Fibroblast of lung (primary cell): ENCODE data around the gene LSM6. TPM values are rescaled to one million over a fixed set of nuclear protein-coding genes. Genes with fewer than 3 reads are reported as not detected.

Source experiments
- DNase-seq, 2 donors: peaks; one replicate each; pipeline versions ENCODE4 v3.0.0 to v3.0.0-alpha.2; 2010; ENCODE audit warnings: low read depth in 2 of 2
- H2AFZ ChIP-seq: 2 replicates; pipeline ENCODE4 v1.5.1; 2012; ENCODE audit warnings: low read length, control low read depth, inconsistent platforms
- H3K27ac ChIP-seq: 2 replicates; pipeline ENCODE4 v1.5.1; 2011; ENCODE audit warnings: low read length, control low read depth; ENCODE audit not compliant: insufficient read depth
- H3K27me3 ChIP-seq: 2 replicates; pipeline ENCODE4 v1.5.1; 2011; ENCODE audit warnings: mild to moderate bottlenecking, low read length; ENCODE audit not compliant: control insufficient read depth, insufficient read depth
- H3K36me3 ChIP-seq: 2 replicates; pipeline ENCODE4 v1.5.1; 2011; ENCODE audit warnings: low read length; ENCODE audit not compliant: control insufficient read depth, insufficient read depth
- H3K4me1 ChIP-seq: 2 replicates; pipeline ENCODE4 v1.5.1; 2011; ENCODE audit warnings: low read length; ENCODE audit not compliant: control insufficient read depth, insufficient read depth; ENCODE audit errors: extremely low read depth
- H3K4me2 ChIP-seq: 2 replicates; pipeline ENCODE4 v1.5.1; 2011; ENCODE audit warnings: low read length, control low read depth; ENCODE audit not compliant: insufficient read depth; ENCODE audit errors: extremely low read depth
- H3K4me3 ChIP-seq, 4 experiments: fragments of 200-600 bp in 1 of 4; sonication (generic) in 1 of 4; replicated peaks in 1 of 4; 2 replicates each; pipeline ENCODE4 v1.5.1; 2011 to 2016; ENCODE audit warnings: low read length in 4 of 4, low read depth in 3 of 4, mild to moderate bottlenecking in 3 of 4, control low read depth in 2 of 4, inconsistent platforms in 1 of 4, mixed read lengths in 1 of 4; ENCODE audit not compliant: insufficient read depth in 1 of 4; ENCODE audit errors: control extremely low read depth in 1 of 4
- H3K79me2 ChIP-seq: 2 replicates; pipeline ENCODE4 v1.5.1; 2012; ENCODE audit warnings: mild to moderate bottlenecking, low read length, inconsistent platforms; ENCODE audit not compliant: control insufficient read depth, insufficient read depth
- H3K9ac ChIP-seq: 2 replicates; pipeline ENCODE4 v1.5.1; 2011; ENCODE audit warnings: mild to moderate bottlenecking, low read length, control low read depth; ENCODE audit not compliant: insufficient read depth
- H3K9me3 ChIP-seq: 2 replicates; pipeline ENCODE4 v1.5.1; 2012; ENCODE audit warnings: low read depth, low read length; ENCODE audit not compliant: control insufficient read depth, insufficient read depth
- H4K20me1 ChIP-seq: 2 replicates; pipeline ENCODE4 v1.5.1; 2011; ENCODE audit warnings: low read length; ENCODE audit not compliant: control insufficient read depth, insufficient read depth; ENCODE audit errors: extremely low read depth
- EZH2 ChIP-seq: IDR thresholded peaks from 2 replicates; pipeline ENCODE4 v1.5.1; 2012; ENCODE audit warnings: low read length, control low read depth, mild to moderate bottlenecking; ENCODE audit errors: missing control alignments
- polyA plus RNA-seq, 2 donors: library from polyadenylated mRNA; depleted of rRNA in 1 of 2; stranded (reverse) in 1 of 2; unstranded in 1 of 2; fragments of >200 nt; gene quantifications; 2 replicates each; pipeline ENCODE4 v1.2.1, GENCODE V29; 2011 to 2012; ENCODE audit warnings: missing spikeins in 1 of 2
- total RNA-seq: library from RNA; depleted of rRNA; stranded (reverse); fragments of >200 nt; gene quantifications from 2 replicates; pipeline ENCODE4 v1.2.1, GENCODE V29; 2014
- TF ChIP-seq, protein P1 (sequence below), 2 donors: IDR thresholded peaks in 1 of 2; conservative IDR thresholded peaks in 1 of 2; 1 replicate in 1 of 2; 2 replicates in 1 of 2; pipeline ENCODE4 v1.5.1; 2011 to 2012; ENCODE audit warnings: low read length in 2 of 2, control low read depth in 1 of 2, inconsistent platforms in 1 of 2, low read depth in 1 of 2, mild to moderate bottlenecking in 1 of 2

The LSM6 gene
- total and polyA plus RNA-seq, 2 donors (not counting 1 experiment from before 2014, with no cell fraction given), result 28.9 to 30.1 TPM

DNA sequence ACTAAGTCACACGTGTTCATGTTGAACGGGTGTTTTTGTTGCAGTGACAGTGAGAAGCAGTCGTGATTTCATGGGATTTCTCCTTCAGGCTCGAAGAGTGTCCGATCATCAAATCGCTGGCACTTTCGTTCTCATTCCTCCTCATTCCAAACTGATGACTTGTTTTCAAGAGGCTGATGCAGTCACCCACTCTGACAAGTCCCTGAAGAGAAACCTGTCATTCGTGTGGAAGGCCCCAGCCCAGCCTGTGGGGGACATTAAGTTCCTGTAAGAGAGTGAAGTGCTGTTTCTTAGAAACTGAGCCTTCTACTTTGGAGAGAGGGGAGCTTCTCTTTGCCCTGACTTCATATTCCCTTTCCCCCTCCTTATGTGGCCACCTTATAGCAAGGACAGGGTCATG lies 46.8 kb downstream of the LSM6 start:
- Histone ChIP-seq H3K36me3 (no peaks in the 10 kb centered on the region), H4K20me1 (no peaks in the 10 kb centered on the region), H3K9ac (no peak overlapping the region), H2AFZ (no peak overlapping the region), H3K4me2 (peak overlapping the region; percentile 44), H3K27me3 (no peaks in the 10 kb centered on the region), H3K79me2 (no peaks in the 10 kb centered on the region), H3K27ac (no peak overlapping the region), H3K4me3 (no peak overlapping the region), H3K9me3 (no peaks in the 10 kb centered on the region), H3K4me1 (no peaks in the 10 kb centered on the region)
- TF ChIP-seq, protein P1, sequence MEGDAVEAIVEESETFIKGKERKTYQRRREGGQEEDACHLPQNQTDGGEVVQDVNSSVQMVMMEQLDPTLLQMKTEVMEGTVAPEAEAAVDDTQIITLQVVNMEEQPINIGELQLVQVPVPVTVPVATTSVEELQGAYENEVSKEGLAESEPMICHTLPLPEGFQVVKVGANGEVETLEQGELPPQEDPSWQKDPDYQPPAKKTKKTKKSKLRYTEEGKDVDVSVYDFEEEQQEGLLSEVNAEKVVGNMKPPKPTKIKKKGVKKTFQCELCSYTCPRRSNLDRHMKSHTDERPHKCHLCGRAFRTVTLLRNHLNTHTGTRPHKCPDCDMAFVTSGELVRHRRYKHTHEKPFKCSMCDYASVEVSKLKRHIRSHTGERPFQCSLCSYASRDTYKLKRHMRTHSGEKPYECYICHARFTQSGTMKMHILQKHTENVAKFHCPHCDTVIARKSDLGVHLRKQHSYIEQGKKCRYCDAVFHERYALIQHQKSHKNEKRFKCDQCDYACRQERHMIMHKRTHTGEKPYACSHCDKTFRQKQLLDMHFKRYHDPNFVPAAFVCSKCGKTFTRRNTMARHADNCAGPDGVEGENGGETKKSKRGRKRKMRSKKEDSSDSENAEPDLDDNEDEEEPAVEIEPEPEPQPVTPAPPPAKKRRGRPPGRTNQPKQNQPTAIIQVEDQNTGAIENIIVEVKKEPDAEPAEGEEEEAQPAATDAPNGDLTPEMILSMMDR (conservative IDR thresholded peaks at IDR 0.05 in 1 of 2, IDR thresholded peaks at IDR 0.05 in 1 of 2; ENCODE audit: low read depth in 1 of 2, low read length in 2 of 2), result no peak
- TF ChIP-seq EZH2, result no peak
- DNase-seq, result peak; percentile 46 to 83

DNA sequence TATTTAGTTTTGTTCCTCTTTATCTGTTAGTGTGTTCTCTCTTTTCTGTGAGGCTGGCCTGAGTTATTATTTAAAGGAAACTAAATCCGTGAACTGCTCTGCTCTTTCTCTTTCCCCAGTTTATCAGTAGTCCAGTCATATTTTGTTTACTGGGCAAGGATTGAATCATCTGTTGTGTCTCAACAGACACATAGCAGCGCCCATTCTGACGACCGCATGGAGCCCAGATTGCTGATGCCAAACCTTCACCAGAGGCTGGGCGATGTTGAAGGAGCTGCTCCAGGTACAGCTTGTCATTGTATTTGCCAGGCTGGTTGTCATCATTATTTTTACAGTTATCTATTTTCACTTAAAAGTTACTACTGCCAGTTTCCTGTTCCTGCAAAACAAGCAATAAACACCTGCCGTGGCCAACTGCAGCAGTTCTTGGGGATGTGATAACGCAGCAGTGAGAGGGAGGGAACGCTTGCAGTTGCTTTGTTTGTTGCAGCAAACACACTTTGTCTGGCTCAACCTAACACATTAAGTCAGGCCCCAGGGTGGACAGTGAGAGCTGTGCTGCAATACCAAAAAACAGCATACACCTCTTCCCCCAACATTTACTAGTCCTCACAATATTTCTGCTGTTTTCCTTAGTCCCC lies 48.9 kb downstream of the LSM6 start:
- Histone ChIP-seq H3K4me3 (no peak overlapping the region), H3K36me3 (no peaks in the 10 kb centered on the region), H2AFZ (no peak overlapping the region), H3K4me2 (no peak overlapping the region), H3K9me3 (no peaks in the 10 kb centered on the region), H3K27ac (no peak overlapping the region), H4K20me1 (no peaks in the 10 kb centered on the region), H3K9ac (no peak overlapping the region), H3K4me1 (no peaks in the 10 kb centered on the region), H3K27me3 (no peaks in the 10 kb centered on the region), H3K79me2 (no peaks in the 10 kb centered on the region)
- TF ChIP-seq, protein P1 (conservative IDR thresholded peaks at IDR 0.05 in 1 of 2, IDR thresholded peaks at IDR 0.05 in 1 of 2; ENCODE audit: low read depth in 1 of 2, low read length in 2 of 2), result no peak
- no peak for TF ChIP-seq EZH2
- DNase-seq, result peak; percentile 23 to 28

DNA sequence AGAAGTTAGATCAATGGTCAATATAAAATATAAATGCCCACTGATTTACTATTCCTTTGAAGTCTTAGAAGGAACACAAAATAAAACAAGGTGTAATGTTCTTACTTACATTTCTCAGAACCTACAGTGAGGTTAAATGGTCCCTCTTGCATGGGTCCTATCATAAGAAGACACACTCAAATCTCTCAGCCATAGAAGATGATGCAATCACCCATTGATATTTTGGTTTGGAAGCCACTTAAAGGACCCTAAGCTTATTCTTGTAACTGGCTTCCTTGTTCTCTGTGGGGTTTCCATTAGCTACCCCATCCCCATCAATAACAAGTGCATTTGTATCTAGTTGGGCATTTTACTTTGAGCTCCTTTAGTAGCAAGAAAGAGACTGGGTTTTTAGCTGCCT lies 53.9 kb downstream of the LSM6 start:
- no peaks in the 10 kb centered on the region for H3K27me3 ChIP-seq
- H3K4me1 ChIP-seq, result no peaks in the 10 kb centered on the region
- H3K9me3 ChIP-seq, result no peaks in the 10 kb centered on the region
- TF ChIP-seq EZH2, result no peak
- TF ChIP-seq, protein P1 (conservative IDR thresholded peaks at IDR 0.05 in 1 of 2, IDR thresholded peaks at IDR 0.05 in 1 of 2; ENCODE audit: low read depth in 1 of 2, low read length in 2 of 2), result no peak
- H4K20me1 ChIP-seq, result no peaks in the 10 kb centered on the region
- no peaks in the 10 kb centered on the region for H3K79me2 ChIP-seq
- H3K27ac ChIP-seq, result no peak overlapping the region
- H3K4me2 ChIP-seq, result no peak overlapping the region
- H2AFZ ChIP-seq, result no peak overlapping the region
- no peak for DNase-seq
- no peak overlapping the region for H3K9ac ChIP-seq
- H3K4me3 ChIP-seq, result no peak overlapping the region
- no peaks in the 10 kb centered on the region for H3K36me3 ChIP-seq
